ENCODE data around the gene PRDM16.

Gene PRDM16

GRCh38 chr1:3141129-3141528 is 72.1 kb downstream of the PRDM16 start:
- Histone ChIP-seq H3K9me2 (replicated peaks; ENCODE audit: insufficient read depth, low read length) (no peaks in the 10 kb centered on the region), H2AFZ (ENCODE audit: low read length) (no peak overlapping the region), H3K9me3 (replicated peaks; ENCODE audit: insufficient read depth, low read length) (no peaks in the 10 kb centered on the region), H4K20me1 (ENCODE audit: insufficient read depth, low read length) (no peaks in the 10 kb centered on the region), H3K9ac (ENCODE audit: low read length) (no peak overlapping the region), H3K4me2 (ENCODE audit: low read depth, low read length) (no peak overlapping the region), H3K27me3 (replicated peaks; ENCODE audit: insufficient read depth, low read length) (peaks cover 98% of the 10 kb centered on the region), H3F3A (ENCODE audit: insufficient read depth, low read length) (no peaks in the 10 kb centered on the region), H3K27ac (ENCODE audit: low read length) (no peak overlapping the region), H3K4me1 (ENCODE audit: low read length) (no peaks in the 10 kb centered on the region), H3K4me3 (ENCODE audit: low read length) (no peak overlapping the region), H3K36me3 (replicated peaks; ENCODE audit: insufficient read depth, low read length) (no peaks in the 10 kb centered on the region), H3K79me2 (ENCODE audit: low read length) (no peaks in the 10 kb centered on the region)
- TF ChIP-seq CTCF (IDR thresholded peaks at IDR 0.05; ENCODE audit: low read length) (no peak), EZH2phosphoT487 (IDR thresholded peaks at IDR 0.05; ENCODE audit: low read length) (no peak), EZH2 (optimal IDR thresholded peaks at IDR 0.05; ENCODE audit: low read depth, low read length) (no peak)
- DNase-seq, result no peak

GRCh38 chr1:3141836-3142235 is 72.8 kb downstream of the PRDM16 start:
- no peaks in the 10 kb centered on the region for H3K79me2 ChIP-seq (ENCODE audit: low read length)
- H3K4me1 ChIP-seq (ENCODE audit: low read length), result no peaks in the 10 kb centered on the region
- no peaks in the 10 kb centered on the region for H3K36me3 ChIP-seq (replicated peaks; ENCODE audit: insufficient read depth, low read length)
- TF ChIP-seq EZH2 (optimal IDR thresholded peaks at IDR 0.05; ENCODE audit: low read depth, low read length) (no peak), EZH2phosphoT487 (IDR thresholded peaks at IDR 0.05; ENCODE audit: low read length) (no peak), CTCF (IDR thresholded peaks at IDR 0.05; ENCODE audit: low read length) (no peak)
- no peak overlapping the region for H3K27ac ChIP-seq (ENCODE audit: low read length)
- H3K9me2 ChIP-seq (replicated peaks; ENCODE audit: insufficient read depth, low read length), result no peaks in the 10 kb centered on the region
- peaks cover 96% of the 10 kb centered on the region for H3K27me3 ChIP-seq (replicated peaks; ENCODE audit: insufficient read depth, low read length)
- no peak overlapping the region for H3K9ac ChIP-seq (ENCODE audit: low read length)
- H3K4me2 ChIP-seq (ENCODE audit: low read depth, low read length), result no peak overlapping the region
- no peak overlapping the region for H2AFZ ChIP-seq (ENCODE audit: low read length)
- H3F3A ChIP-seq (ENCODE audit: insufficient read depth, low read length), result no peaks in the 10 kb centered on the region
- no peaks in the 10 kb centered on the region for H3K9me3 ChIP-seq (replicated peaks; ENCODE audit: insufficient read depth, low read length)
- no peak for DNase-seq
- no peaks in the 10 kb centered on the region for H4K20me1 ChIP-seq (ENCODE audit: insufficient read depth, low read length)
- H3K4me3 ChIP-seq (ENCODE audit: low read length), result no peak overlapping the region

- H2AFZ ChIP-seq (ENCODE audit: low read length), result no peak overlapping the region
- H3K9me2 ChIP-seq (replicated peaks; ENCODE audit: insufficient read depth, low read length), result no peaks in the 10 kb centered on the region
- no peaks in the 10 kb centered on the region for H3K36me3 ChIP-seq (replicated peaks; ENCODE audit: insufficient read depth, low read length)
- H3K27ac ChIP-seq (ENCODE audit: low read length), result no peak overlapping the region
- no peaks in the 10 kb centered on the region for H4K20me1 ChIP-seq (ENCODE audit: insufficient read depth, low read length)
- H3K9me3 ChIP-seq (replicated peaks; ENCODE audit: insufficient read depth, low read length), result no peaks in the 10 kb centered on the region
- H3K4me3 ChIP-seq (ENCODE audit: low read length), result no peak overlapping the region
- H3K4me2 ChIP-seq (ENCODE audit: low read depth, low read length), result no peak overlapping the region
- no peaks in the 10 kb centered on the region for H3K79me2 ChIP-seq (ENCODE audit: low read length)
- no peaks in the 10 kb centered on the region for H3F3A ChIP-seq (ENCODE audit: insufficient read depth, low read length)
- no peak overlapping the region for H3K9ac ChIP-seq (ENCODE audit: low read length)
- no peak for DNase-seq
- no peaks in the 10 kb centered on the region for H3K4me1 ChIP-seq (ENCODE audit: low read length)
- no peak for TF ChIP-seq EZH2 (optimal IDR thresholded peaks at IDR 0.05; ENCODE audit: low read depth, low read length)
- TF ChIP-seq CTCF (IDR thresholded peaks at IDR 0.05; ENCODE audit: low read length), result no peak
- no peak for TF ChIP-seq EZH2phosphoT487 (IDR thresholded peaks at IDR 0.05; ENCODE audit: low read length)
- peaks cover 94% of the 10 kb centered on the region for H3K27me3 ChIP-seq (replicated peaks; ENCODE audit: insufficient read depth, low read length)
Measured at GRCh38 chr1:3142236-3142635, 73.2 kb downstream of the PRDM16 start.
